Neural progenitor cell (in vitro differentiated cells): ENCODE results near the gene ADARB2.

ENCODE experiments used
- EZH2 ChIP-seq: fragments of 200-600 bp; sonication (generic); IDR thresholded peaks from 2 replicates; pipeline ENCODE4 v1.6.1; 2017; ENCODE audit warnings: antibody characterized with exemption, mild to moderate bottlenecking, moderate library complexity
- EZH2phosphoT487 ChIP-seq: fragments of 200-600 bp; sonication (generic); IDR thresholded peaks from 2 replicates; pipeline ENCODE4 v1.6.1; 2017; ENCODE audit warnings: antibody characterized with exemption

DNA sequence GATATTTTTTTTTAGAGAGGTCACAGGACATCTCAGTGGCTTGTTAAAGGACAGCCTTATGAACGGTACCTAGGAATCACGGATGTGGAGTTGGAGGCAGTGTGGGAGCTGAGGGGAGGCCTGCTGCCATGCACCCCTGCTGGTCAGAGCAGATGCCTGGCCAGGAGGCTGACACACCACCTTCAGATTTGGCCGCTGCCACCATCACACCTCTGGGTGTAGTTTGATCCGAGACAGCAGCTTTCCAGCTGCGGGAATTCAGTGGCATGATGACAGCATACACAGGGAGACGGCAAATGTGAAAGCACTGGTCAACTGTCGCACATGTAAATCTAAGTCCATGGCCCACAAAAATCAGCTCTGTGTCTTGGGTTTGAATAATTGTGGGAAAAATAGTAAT, 285.4 kb downstream of the ADARB2 start:
- no peak for TF ChIP-seq EZH2phosphoT487
- no peak for TF ChIP-seq EZH2
